SK-N-SH treated with all-trans-retinoic acid at 6 μM for 48 hours (cell line): Measurements from ENCODE around the gene NASP.
A peak's percentile ranks its signal among the peaks of the same experiment; 100 is the strongest.

ENCODE experiments used
- ATAC-seq: fragments of 200-7000 bp; cut with Tn5 transposase; 3 replicates; pipeline ENCODE4 v1.9.1; 2020; ENCODE audit warnings: mild to moderate bottlenecking, moderate library complexity
- ARNTL ChIP-seq: fragments of 450-650 bp; formaldehyde crosslinking; IDR thresholded peaks from 2 replicates; pipeline ENCODE4 v1.5.0; 2020; ENCODE audit warnings: low read depth, mild to moderate bottlenecking, moderate library complexity, borderline replicate concordance
- BACH2 ChIP-seq: fragments of 250-450 bp; sonication (Bioruptor Pico); IDR thresholded peaks from 2 replicates; pipeline ENCODE4 v1.9.0; 2021; ENCODE audit warnings: mild to moderate bottlenecking, borderline replicate concordance
- CSRNP3 ChIP-seq: fragments of 250-450 bp; sonication (Bioruptor Pico); IDR thresholded peaks from 2 replicates; pipeline ENCODE4 v1.5.1; 2021; ENCODE audit warnings: mild to moderate bottlenecking, moderate library complexity
- ESRRG ChIP-seq: fragments of 250-450 bp; sonication (Bioruptor Pico); IDR thresholded peaks from 2 replicates; pipeline ENCODE4 v1.6.1; 2021; ENCODE audit warnings: mild to moderate bottlenecking
- GLIS3 ChIP-seq: fragments of 250-450 bp; sonication (Bioruptor Pico); IDR thresholded peaks from 2 replicates; pipeline ENCODE4 v1.5.0; 2020; ENCODE audit warnings: mild to moderate bottlenecking, moderate library complexity
- ISL1 ChIP-seq: fragments of 250-450 bp; sonication (Bioruptor Pico); IDR thresholded peaks from 2 replicates; pipeline ENCODE4 v2.1.2; 2022; ENCODE audit warnings: mild to moderate bottlenecking, moderate library complexity
- OSR1 ChIP-seq: fragments of 250-450 bp; sonication (Bioruptor Pico); IDR thresholded peaks from 2 replicates; pipeline ENCODE4 v1.8.0; 2022; ENCODE audit warnings: moderate library complexity, mild to moderate bottlenecking, inconsistent platforms
- PPARA ChIP-seq: fragments of 250-450 bp; sonication (Bioruptor Pico); IDR thresholded peaks from 2 replicates; pipeline ENCODE4 v1.5.0; 2020; ENCODE audit warnings: mild to moderate bottlenecking, borderline replicate concordance
- RARB ChIP-seq: fragments of 250-450 bp; sonication (Bioruptor Pico); IDR thresholded peaks from 2 replicates; pipeline ENCODE4 v1.8.0; 2021; ENCODE audit warnings: mild to moderate bottlenecking, moderate library complexity
- SNAI2 ChIP-seq: fragments of 250-450 bp; sonication (Bioruptor Pico); IDR thresholded peaks from 2 replicates; pipeline ENCODE4 v1.5.0; 2020; ENCODE audit warnings: mild to moderate bottlenecking, moderate library complexity
- TCF4 ChIP-seq: fragments of 250-450 bp; sonication (Bioruptor Pico); IDR thresholded peaks from 2 replicates; pipeline ENCODE4 v1.8.0; 2021; ENCODE audit warnings: mild to moderate bottlenecking, moderate library complexity, borderline replicate concordance
- TOX ChIP-seq: fragments of 250-450 bp; sonication (Bioruptor Pico); IDR thresholded peaks from 2 replicates; pipeline ENCODE4 v1.8.0; 2021; ENCODE audit warnings: mild to moderate bottlenecking, moderate library complexity, borderline replicate concordance
- ZC3H10 ChIP-seq: fragments of 250-450 bp; sonication (Bioruptor Pico); IDR thresholded peaks from 2 replicates; pipeline ENCODE4 v1.5.1; 2021; ENCODE audit warnings: mild to moderate bottlenecking, moderate library complexity
- ZFP3 ChIP-seq: fragments of 250-450 bp; sonication (Bioruptor Pico); IDR thresholded peaks from 2 replicates; pipeline ENCODE4 v1.5.0; 2020; ENCODE audit warnings: mild to moderate bottlenecking, moderate library complexity
- ZFP30 ChIP-seq: fragments of 450-650 bp; formaldehyde crosslinking; IDR thresholded peaks from 2 replicates; pipeline ENCODE4 v1.5.0; 2022; ENCODE audit warnings: mild to moderate bottlenecking, moderate library complexity
- ZNF565 ChIP-seq: fragments of 450-650 bp; formaldehyde crosslinking; conservative IDR thresholded peaks from 2 replicates; pipeline ENCODE4 v1.5.0; 2020; ENCODE audit warnings: low read depth, mild to moderate bottlenecking, moderate library complexity
- ZNF70 ChIP-seq: fragments of 450-650 bp; formaldehyde crosslinking; IDR thresholded peaks from 2 replicates; pipeline ENCODE4 v1.5.0; 2020; ENCODE audit warnings: mild to moderate bottlenecking, moderate library complexity
- TF ChIP-seq, protein P1 (sequence below): fragments of 250-450 bp; sonication (Bioruptor Pico); IDR thresholded peaks from 2 replicates; pipeline ENCODE4 v1.8.0; 2021; ENCODE audit warnings: low read depth, mild to moderate bottlenecking, moderate library complexity, borderline replicate concordance
- TF ChIP-seq, protein P2 (sequence below): fragments of 250-450 bp; sonication (Bioruptor Pico); IDR thresholded peaks from 2 replicates; pipeline ENCODE4 v1.8.0; 2020; ENCODE audit warnings: mild to moderate bottlenecking, moderate library complexity, borderline replicate concordance
- TF ChIP-seq, protein P3 (sequence below): fragments of 250-450 bp; sonication (Bioruptor Pico); IDR thresholded peaks from 2 replicates; pipeline ENCODE4 v1.5.1; 2020; ENCODE audit warnings: low read depth, mild to moderate bottlenecking, moderate library complexity

The NASP gene

DNA sequence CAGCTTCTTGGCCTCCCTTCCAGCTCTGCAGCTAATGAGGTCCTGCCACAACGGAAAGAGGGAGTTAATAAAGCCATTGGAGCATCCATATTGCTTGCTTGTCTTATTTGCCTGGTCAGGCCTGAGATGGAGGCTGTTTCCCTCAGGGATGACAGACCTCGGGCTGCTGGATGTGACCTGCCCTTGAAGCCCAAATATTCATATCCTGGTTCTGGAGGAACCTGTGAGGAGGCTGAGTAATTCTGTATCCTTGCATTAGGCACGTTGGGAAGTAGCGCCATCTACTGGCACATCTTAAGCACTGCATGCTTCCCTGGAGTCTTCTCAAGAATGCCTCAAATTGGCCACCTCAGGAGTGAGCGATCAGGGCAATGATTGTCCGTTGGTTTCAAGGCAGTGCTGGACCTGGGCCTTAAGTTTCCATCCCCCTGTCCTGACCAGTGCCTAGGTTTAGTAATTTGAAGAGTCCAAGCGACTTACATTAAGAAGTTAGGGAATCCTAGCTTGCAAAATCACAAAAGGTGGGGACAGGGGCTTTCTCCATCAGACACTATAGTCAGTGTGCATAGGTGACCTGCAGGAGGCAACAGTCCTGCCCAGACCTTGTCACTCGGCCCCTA, 13.8 kb upstream of the NASP start:
- peak; percentile 96 for ATAC-seq
- TF ChIP-seq TCF4 (CRISPR knock-in tag) = no peak

- no peak for ATAC-seq
Observed at GRCh38 chr1:45570631-45571030, 13.2 kb upstream of the NASP start.

DNA sequence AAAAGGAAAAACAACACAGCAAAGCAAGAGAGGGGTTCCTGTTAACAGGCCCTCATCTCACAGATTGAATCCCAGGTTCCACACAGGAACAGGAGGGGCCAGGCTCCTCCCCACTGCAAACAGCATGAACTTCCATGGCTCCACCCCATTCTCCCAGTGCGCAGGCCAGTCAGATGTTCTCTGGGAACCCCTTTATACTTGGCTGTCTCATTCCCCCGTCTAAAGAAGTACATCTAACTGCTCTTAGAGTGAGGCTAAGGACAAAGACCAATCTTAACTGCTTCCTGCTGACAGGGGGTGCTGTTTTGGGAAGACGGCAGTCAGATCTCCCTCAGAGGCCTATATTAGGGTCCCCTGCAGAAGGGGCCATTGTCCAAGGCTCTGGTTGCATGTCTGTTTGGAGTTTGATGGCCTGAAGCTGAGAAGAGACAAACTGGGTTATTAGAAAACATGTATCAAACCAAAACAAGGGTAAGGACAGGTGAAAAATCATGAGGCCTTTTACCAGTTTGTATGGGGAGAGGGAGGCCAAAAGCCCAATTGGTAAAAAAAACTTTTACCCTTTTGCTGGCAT, 10.5 kb upstream of the NASP start:
- ATAC-seq = no peak
- TF ChIP-seq PPARA (no peak), ZC3H10 (CRISPR knock-in tag) (no peak), RARB (CRISPR knock-in tag) (no peak), ARNTL (no peak), BACH2 (no peak), ESRRG (CRISPR knock-in tag) (no peak)

More at GRCh38 chr1:45570631-45571030, 13.2 kb upstream of the NASP start:
- TF ChIP-seq GLIS3 (CRISPR knock-in tag) = no peak
- no peak for TF ChIP-seq ZFP30 (CRISPR knock-in tag)
- no peak for TF ChIP-seq CSRNP3 (CRISPR knock-in tag)
- TF ChIP-seq, protein P1, sequence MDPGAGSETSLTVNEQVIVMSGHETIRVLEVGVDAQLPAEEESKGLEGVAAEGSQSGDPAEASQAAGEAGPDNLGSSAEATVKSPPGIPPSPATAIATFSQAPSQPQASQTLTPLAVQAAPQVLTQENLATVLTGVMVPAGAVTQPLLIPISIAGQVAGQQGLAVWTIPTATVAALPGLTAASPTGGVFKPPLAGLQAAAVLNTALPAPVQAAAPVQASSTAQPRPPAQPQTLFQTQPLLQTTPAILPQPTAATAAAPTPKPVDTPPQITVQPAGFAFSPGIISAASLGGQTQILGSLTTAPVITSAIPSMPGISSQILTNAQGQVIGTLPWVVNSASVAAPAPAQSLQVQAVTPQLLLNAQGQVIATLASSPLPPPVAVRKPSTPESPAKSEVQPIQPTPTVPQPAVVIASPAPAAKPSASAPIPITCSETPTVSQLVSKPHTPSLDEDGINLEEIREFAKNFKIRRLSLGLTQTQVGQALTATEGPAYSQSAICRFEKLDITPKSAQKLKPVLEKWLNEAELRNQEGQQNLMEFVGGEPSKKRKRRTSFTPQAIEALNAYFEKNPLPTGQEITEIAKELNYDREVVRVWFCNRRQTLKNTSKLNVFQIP (CRISPR knock-in tag) = no peak
- TF ChIP-seq PPARA = no peak
- no peak for TF ChIP-seq SNAI2 (CRISPR knock-in tag)
- TF ChIP-seq TCF4 (CRISPR knock-in tag) = no peak
- TF ChIP-seq ISL1 = no peak
- TF ChIP-seq ESRRG (CRISPR knock-in tag) = no peak
- TF ChIP-seq ZNF565 (CRISPR knock-in tag) = no peak

GRCh38 chr1:45574105-45574626, 9.7 kb upstream of the NASP start:
- no peak for ATAC-seq
- no peak for TF ChIP-seq ZNF70 (CRISPR knock-in tag)
- TF ChIP-seq, protein P2, sequence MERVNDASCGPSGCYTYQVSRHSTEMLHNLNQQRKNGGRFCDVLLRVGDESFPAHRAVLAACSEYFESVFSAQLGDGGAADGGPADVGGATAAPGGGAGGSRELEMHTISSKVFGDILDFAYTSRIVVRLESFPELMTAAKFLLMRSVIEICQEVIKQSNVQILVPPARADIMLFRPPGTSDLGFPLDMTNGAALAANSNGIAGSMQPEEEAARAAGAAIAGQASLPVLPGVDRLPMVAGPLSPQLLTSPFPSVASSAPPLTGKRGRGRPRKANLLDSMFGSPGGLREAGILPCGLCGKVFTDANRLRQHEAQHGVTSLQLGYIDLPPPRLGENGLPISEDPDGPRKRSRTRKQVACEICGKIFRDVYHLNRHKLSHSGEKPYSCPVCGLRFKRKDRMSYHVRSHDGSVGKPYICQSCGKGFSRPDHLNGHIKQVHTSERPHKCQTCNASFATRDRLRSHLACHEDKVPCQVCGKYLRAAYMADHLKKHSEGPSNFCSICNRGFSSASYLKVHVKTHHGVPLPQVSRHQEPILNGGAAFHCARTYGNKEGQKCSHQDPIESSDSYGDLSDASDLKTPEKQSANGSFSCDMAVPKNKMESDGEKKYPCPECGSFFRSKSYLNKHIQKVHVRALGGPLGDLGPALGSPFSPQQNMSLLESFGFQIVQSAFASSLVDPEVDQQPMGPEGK (CRISPR knock-in tag) = no peak

DNA sequence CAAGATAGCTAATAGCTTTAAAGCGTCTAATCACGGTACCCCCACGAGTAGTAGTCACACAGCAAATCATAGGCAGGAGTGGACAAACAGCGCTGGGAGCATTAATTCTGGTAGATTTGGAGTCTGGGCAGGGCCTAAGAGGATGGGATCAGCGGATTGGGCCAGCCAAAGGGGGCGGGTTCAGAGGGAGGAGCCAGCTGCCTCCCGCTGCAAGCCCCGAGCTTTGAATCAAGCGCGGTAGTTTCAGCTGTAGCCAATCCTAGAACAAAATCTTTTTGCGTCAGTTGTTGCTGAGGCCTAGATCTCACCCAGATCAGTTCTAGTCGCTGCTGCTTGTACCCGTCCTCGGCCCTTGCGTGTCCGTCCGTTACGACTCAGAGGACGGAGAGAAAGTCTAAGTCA, 576 bp upstream of the NASP start:
- ATAC-seq = peak; percentile 86
- TF ChIP-seq ZFP3 (CRISPR knock-in tag) (no peak), OSR1 (no peak), CSRNP3 (CRISPR knock-in tag) (no peak), SNAI2 (CRISPR knock-in tag) (no peak), TCF4 (CRISPR knock-in tag) (no peak), ESRRG (CRISPR knock-in tag) (no peak), TOX (CRISPR knock-in tag) (no peak), RARB (CRISPR knock-in tag) (no peak)
- TF ChIP-seq, protein P1 (CRISPR knock-in tag) = no peak
- TF ChIP-seq, protein P3, sequence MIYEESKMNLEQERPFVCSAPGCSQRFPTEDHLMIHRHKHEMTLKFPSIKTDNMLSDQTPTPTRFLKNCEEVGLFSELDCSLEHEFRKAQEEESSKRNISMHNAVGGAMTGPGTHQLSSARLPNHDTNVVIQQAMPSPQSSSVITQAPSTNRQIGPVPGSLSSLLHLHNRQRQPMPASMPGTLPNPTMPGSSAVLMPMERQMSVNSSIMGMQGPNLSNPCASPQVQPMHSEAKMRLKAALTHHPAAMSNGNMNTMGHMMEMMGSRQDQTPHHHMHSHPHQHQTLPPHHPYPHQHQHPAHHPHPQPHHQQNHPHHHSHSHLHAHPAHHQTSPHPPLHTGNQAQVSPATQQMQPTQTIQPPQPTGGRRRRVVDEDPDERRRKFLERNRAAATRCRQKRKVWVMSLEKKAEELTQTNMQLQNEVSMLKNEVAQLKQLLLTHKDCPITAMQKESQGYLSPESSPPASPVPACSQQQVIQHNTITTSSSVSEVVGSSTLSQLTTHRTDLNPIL (CRISPR knock-in tag) = no peak
